ENCODE results near the gene FCHSD1.
A peak's percentile ranks its signal among the peaks of the same experiment; 100 is the strongest.

FCHSD1 gene

GRCh38 chr5:141692533-141692888 lies 41.3 kb upstream of the FCHSD1 start:
- no peak for TF ChIP-seq CTCF (conservative IDR thresholded peaks at IDR 0.05; ENCODE audit: control insufficient read depth, insufficient read depth, low read depth, low read length)
- DNase-seq (ENCODE audit: low read depth): no peak
- peak overlapping the region; percentile 41 for H3K4me3 ChIP-seq (ENCODE audit: control insufficient read depth, low read depth, low read length)

- DNase-seq (ENCODE audit: low read depth): peak; percentile 64
- peak overlapping the region; percentile 41 for H3K4me3 ChIP-seq (ENCODE audit: control insufficient read depth, low read depth, low read length)
- peak; percentile 84 for TF ChIP-seq CTCF (conservative IDR thresholded peaks at IDR 0.05; ENCODE audit: control insufficient read depth, insufficient read depth, low read depth, low read length)
Measured at GRCh38 chr5:141691867-141692532, 40.8 kb upstream of the FCHSD1 start.

GRCh38 chr5:141691286-141691866 lies 40.2 kb upstream of the FCHSD1 start:
- no peak for TF ChIP-seq CTCF (conservative IDR thresholded peaks at IDR 0.05; ENCODE audit: control insufficient read depth, insufficient read depth, low read depth, low read length)
- no peak for DNase-seq (ENCODE audit: low read depth)
- H3K4me3 ChIP-seq (ENCODE audit: control insufficient read depth, low read depth, low read length): no peak overlapping the region

GRCh38 chr5:141686648-141687416 lies 35.6 kb upstream of the FCHSD1 start:
- no peak for DNase-seq (ENCODE audit: low read depth)
- H3K4me3 ChIP-seq (ENCODE audit: control insufficient read depth, low read depth, low read length): no peak overlapping the region
- no peak for TF ChIP-seq CTCF (conservative IDR thresholded peaks at IDR 0.05; ENCODE audit: control insufficient read depth, insufficient read depth, low read depth, low read length)

GRCh38 chr5:141685591-141685990 lies 34.4 kb upstream of the FCHSD1 start:
- TF ChIP-seq CTCF (conservative IDR thresholded peaks at IDR 0.05; ENCODE audit: control insufficient read depth, insufficient read depth, low read depth, low read length): no peak
- no peak for DNase-seq (ENCODE audit: low read depth)
- no peak overlapping the region for H3K4me3 ChIP-seq (ENCODE audit: control insufficient read depth, low read depth, low read length)

- no peak for DNase-seq (ENCODE audit: low read depth)
- no peak overlapping the region for H3K4me3 ChIP-seq (ENCODE audit: control insufficient read depth, low read depth, low read length)
- no peak for TF ChIP-seq CTCF (conservative IDR thresholded peaks at IDR 0.05; ENCODE audit: control insufficient read depth, insufficient read depth, low read depth, low read length)
Measured at GRCh38 chr5:141683596-141684141, 32.5 kb upstream of the FCHSD1 start.

Data from fibroblast of mammary gland (primary cell).